Measurements from ENCODE around the gene CCDC122. TPM values are rescaled to one million over a fixed set of nuclear protein-coding genes. Genes with fewer than 3 reads are reported as not detected.

CCDC122 gene
- total and polyA plus RNA-seq, 2 of the 8 experiments (the other 6 are each of a cell fraction or from before 2014, with no cell fraction given), result 2.9 to 5.8 TPM

GRCh38 chr13:43910856-43911255 lies 31.3 kb upstream of the CCDC122 start:
- H3K23ac ChIP-seq (ENCODE audit: insufficient read length), result no peak overlapping the region
- no peak overlapping the region for H2BK20ac ChIP-seq (ENCODE audit: low read length)
- H2BK15ac ChIP-seq (ENCODE audit: low read length), result no peak overlapping the region
- H3K4me3 ChIP-seq (ENCODE audit: extremely low read depth in 1 of 4, insufficient read depth in 2 of 4, low read depth in 3 of 4, low read length in 4 of 4), result no peak overlapping the region
- H2BK12ac ChIP-seq (ENCODE audit: low read depth, low read length), result no peak overlapping the region
- H3K79me2 ChIP-seq (ENCODE audit: control insufficient read depth in 1 of 2, insufficient read depth in 2 of 2, low read length in 2 of 2), result no peaks in the 10 kb centered on the region
- H4K8ac ChIP-seq (ENCODE audit: extremely low read depth, insufficient read depth, low read length), result no peak overlapping the region
- no peak overlapping the region for H2AK5ac ChIP-seq (ENCODE audit: low read depth, low read length)
- H4K20me1 ChIP-seq (replicated peaks in 1 of 2; ENCODE audit: control insufficient read depth in 1 of 2, insufficient read depth in 2 of 2, low read length in 2 of 2), result no peaks in the 10 kb centered on the region
- H2BK5ac ChIP-seq (ENCODE audit: low read depth, low read length), result no peak overlapping the region
- no peak overlapping the region for H2AFZ ChIP-seq (ENCODE audit: low read length)
- no peak overlapping the region for H3K4ac ChIP-seq (replicated peaks; ENCODE audit: insufficient read length, low read depth, low read length)
- H3K56ac ChIP-seq (replicated peaks; ENCODE audit: insufficient read length, low read depth, low read length), result no peak overlapping the region
- no peak overlapping the region for H2BK120ac ChIP-seq (replicated peaks; ENCODE audit: low read depth, low read length)
- no peaks in the 10 kb centered on the region; the same call in 1 of the 2 replicates for H3K23me2 ChIP-seq (ENCODE audit: low read depth, low read length)
- DNase-seq (ENCODE audit: low read depth in 1 of 2, low spot score in 2 of 2) (no peak), FAIRE-seq (no peak)
- CTCF ChIA-PET (ENCODE audit: partially characterized antibody), result interaction anchor here (0.5 to 4.0 kb wide), 10 partner anchors 11 to 522 kb away, joined by 3 to 36 read pairs (median 4); no protein-coding TSS in a partner anchor
- H3K9ac ChIP-seq (replicated peaks in 1 of 4; ENCODE audit: extremely low read depth in 1 of 4, low read depth in 3 of 4, low read length in 3 of 4), result no peak overlapping the region
- H3K36me3 ChIP-seq (ENCODE audit: control insufficient read depth in 2 of 4, insufficient read depth in 4 of 4, low read length in 3 of 4), result no peaks in the 10 kb centered on the region
- H3K27ac ChIP-seq (ENCODE audit: low read depth, low read length), result no peak overlapping the region
- no peak overlapping the region for H4K91ac ChIP-seq (replicated peaks; ENCODE audit: insufficient read length, low read length)
- H3K9me3 ChIP-seq (ENCODE audit: insufficient read depth in 2 of 2, low read depth in 1 of 2, low read length in 1 of 2), result no peaks in the 10 kb centered on the region
- H3K79me1 ChIP-seq (ENCODE audit: low read depth, low read length), result no peaks in the 10 kb centered on the region
- H3K18ac ChIP-seq (ENCODE audit: extremely low read depth, low read length), result no peak overlapping the region
- POLR2A ChIA-PET (ENCODE audit: partially characterized antibody), result interaction anchor here (0.7 to 1.9 kb wide), 3 partner anchors 525 to 726 kb away, joined by 3 to 6 read pairs (median 3); no protein-coding TSS in a partner anchor
- no peaks in the 10 kb centered on the region for H3K27me3 ChIP-seq (replicated peaks in 1 of 4; ENCODE audit: control insufficient read depth in 3 of 4, extremely low read depth in 1 of 4, insufficient read depth in 3 of 4, low read length in 3 of 4)
- no peak overlapping the region for H3K4me2 ChIP-seq (ENCODE audit: insufficient read depth in 1 of 2, low read depth in 2 of 2, low read length in 2 of 2)
- H3K4me1 ChIP-seq (replicated peaks in 1 of 4; ENCODE audit: control insufficient read depth in 3 of 4, insufficient read depth in 4 of 4, low read length in 3 of 4), result no peaks in the 10 kb centered on the region
- no peak overlapping the region for H4K5ac ChIP-seq (ENCODE audit: insufficient read length, low read depth, low read length)
- H3K14ac ChIP-seq (ENCODE audit: insufficient read length), result no peak overlapping the region
- TF ChIP-seq HDAC2 (IDR thresholded peaks at IDR 0.05; ENCODE audit: borderline replicate concordance in 1 of 2, low read depth in 2 of 2, low read length in 2 of 2) (no peak), JUN (IDR thresholded peaks at IDR 0.05; ENCODE audit: low read depth, low read length) (no peak), CHD1 (IDR thresholded peaks at IDR 0.05; ENCODE audit: low read depth, low read length) (no peak), TBP (IDR thresholded peaks at IDR 0.05; ENCODE audit: low read depth, low read length) (no peak), NRF1 (IDR thresholded peaks at IDR 0.05; ENCODE audit: low read depth, low read length) (no peak), POLR2A (IDR thresholded peaks at IDR 0.05; ENCODE audit: control extremely low read depth in 1 of 2, low read depth in 2 of 2, low read length in 2 of 2) (no peak), GABPA (IDR thresholded peaks at IDR 0.05; ENCODE audit: borderline replicate concordance, insufficient read depth, low read length) (no peak), SP1 (IDR thresholded peaks at IDR 0.05; ENCODE audit: low read depth, low read length) (no peak), TAF7 (optimal IDR thresholded peaks at IDR 0.05; ENCODE audit: borderline replicate concordance, low read depth, low read length) (no peak), HDAC6 (IDR thresholded peaks at IDR 0.05; ENCODE audit: low read depth, low read length) (no peak), EP300 (IDR thresholded peaks at IDR 0.05; ENCODE audit: borderline replicate concordance in 1 of 2, low read depth in 2 of 2, low read length in 2 of 2) (no peak), ASH2L (IDR thresholded peaks at IDR 0.05; ENCODE audit: low read length) (no peak), RFX5 (IDR thresholded peaks at IDR 0.05; ENCODE audit: borderline replicate concordance, low read depth, low read length) (no peak), CBX8 (IDR thresholded peaks at IDR 0.05; ENCODE audit: borderline replicate concordance, low read depth, low read length) (no peak)
